SHP77 (cell line): ENCODE measurements around the gene DYNC1I1.

Source experiments
- DNase-seq, 2 experiments: peaks; one replicate each; lab custom pipeline; 2025; lab: John Stamatoyannopoulos, UW

Gene DYNC1I1

GRCh38 chr7:95971716-95972115 lies 199.4 kb downstream of the DYNC1I1 start:
- DNase-seq = no peak

DNA sequence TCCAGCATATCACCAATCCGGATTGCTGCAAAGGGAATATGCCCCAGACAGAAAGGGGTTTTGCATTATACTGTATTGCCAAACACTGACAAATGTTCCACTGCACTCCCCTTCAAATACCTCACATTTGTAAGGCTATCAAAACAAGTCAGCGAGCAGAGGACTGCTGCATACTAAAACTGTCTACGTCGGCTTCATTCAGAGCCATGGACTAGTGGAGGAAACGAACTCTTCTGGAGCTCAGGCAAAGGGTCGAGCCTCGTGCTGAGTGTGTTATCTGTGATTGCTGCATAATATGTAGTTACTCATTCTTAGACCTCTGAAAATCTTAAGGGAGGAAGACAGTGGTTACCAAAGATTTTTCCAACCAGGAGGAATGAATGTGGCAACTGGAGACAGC lies 200.2 kb downstream of the DYNC1I1 start:
- no peak for DNase-seq

DNA sequence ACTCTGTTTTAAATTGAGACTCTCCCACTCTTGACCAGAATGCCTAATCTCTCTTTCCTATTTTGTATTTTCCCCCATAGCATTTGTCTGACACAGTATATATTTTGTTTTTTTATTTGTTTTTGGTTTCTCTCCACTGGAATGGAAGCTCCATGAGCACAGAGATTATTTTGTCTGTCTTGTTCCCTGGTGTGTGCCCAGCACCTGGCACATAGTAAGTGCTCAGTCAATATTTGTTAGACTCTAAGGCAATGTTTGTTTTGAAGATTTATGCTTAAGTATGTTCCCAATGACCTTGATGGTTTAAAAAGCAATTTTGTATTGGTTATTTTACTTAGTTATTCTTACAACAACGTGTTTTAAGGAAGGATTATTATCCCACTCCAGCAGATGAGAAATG lies 201.8 kb downstream of the DYNC1I1 start:
- DNase-seq = peak; percentile 8 to 22

GRCh38 chr7:95976369-95977060 lies 204.2 kb downstream of the DYNC1I1 start:
- no peak for DNase-seq

DNA sequence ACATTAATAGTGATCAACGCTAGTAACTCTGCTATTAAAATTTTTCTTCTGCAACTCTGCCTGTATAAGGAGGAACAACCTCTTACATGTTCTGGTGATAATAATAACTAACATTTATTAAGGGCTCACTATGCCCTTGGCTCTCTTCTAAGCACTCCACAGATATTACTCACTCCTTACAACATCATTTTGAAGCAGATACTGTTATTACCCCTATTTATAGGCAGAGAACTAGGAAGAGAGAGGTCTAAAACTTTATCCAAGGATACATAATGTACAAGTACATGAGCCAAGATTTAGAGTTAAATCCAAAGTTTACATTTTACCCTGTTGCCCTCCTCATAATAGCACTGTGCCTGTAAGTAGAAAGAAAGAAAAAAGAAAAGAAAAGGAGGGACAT lies 205.6 kb downstream of the DYNC1I1 start:
- DNase-seq = no peak

DNA sequence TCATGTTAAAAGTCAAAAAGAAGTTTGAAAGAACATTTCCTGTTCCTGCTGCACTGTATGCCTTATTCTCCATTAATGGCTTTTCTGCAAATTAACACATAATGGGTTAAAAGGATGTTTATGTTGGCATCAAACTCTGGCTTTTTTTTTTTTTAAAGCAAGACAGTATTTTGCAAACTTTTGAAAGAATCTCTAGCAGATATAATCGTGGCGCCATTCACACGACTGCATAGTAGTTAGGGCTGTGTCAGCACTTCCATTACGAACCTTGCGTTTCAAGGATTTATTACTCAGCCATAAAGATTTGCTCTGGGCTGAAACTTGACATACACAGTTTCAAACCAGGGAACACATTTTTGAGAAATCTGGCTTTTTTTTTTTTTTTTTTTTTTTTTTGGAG lies 207.8 kb downstream of the DYNC1I1 start:
- no peak for DNase-seq

DNA sequence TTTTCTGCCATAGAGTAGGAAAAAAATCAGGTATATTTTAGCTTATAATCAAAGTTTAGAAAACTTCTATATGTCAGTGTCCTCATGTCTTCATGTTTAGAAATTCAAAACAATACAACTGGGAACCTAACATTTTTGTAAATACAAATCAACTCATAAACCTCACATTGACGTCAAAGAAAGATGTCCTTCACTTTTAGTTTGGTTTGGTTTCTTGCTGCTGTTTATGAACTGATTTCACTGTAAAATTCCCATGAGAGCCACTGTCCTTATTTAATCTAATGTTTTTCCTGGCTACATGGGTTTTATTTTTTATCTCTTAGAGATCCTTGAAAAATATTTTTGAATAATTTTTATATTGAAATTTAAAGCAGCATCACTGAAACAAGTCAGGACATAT lies 208.4 kb downstream of the DYNC1I1 start:
- DNase-seq = no peak

GRCh38 chr7:95986178-95986764 lies 213.9 kb downstream of the DYNC1I1 start:
- no peak for DNase-seq

GRCh38 chr7:95989301-95989700 lies 216.9 kb downstream of the DYNC1I1 start:
- DNase-seq = no peak

DNA sequence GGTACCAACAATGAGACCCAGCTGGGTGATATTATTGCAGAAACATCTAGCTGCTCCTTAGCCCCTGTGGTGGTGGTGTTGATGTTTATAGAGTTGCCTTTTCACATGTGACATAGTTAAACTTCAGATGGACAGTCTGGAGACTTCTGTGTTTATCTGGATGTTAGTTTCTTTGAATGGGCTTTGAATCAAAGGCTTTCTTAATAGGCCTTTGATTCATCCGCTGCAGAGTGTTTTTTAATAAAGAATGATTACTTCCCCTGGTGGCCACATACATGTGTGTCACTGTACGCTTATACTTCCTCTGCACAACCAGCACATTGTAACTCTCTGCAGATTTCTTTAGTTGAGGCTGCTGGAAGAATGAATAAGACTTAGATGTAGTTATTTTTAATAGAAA lies 221.0 kb downstream of the DYNC1I1 start:
- DNase-seq = no peak

DNA sequence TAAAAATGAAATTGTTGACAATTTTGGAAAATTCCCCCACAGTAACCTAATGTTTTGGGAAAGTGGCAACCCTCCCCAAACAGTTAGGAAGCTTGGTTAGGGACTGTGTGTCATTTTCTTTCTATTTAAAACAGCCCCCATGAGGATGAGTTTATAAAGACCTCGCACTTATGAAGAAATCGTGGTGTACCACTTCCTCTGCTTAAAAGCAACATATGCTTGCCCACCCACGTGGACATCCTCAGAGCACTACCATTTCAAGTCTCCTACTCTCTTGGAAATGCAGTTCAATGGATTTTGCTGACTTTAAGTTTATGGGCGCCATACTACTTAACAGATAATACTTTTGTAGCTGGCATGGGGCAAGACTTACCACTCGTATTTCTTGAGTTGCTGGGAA lies 223.8 kb downstream of the DYNC1I1 start:
- no peak for DNase-seq

GRCh38 chr7:95996886-95997285 lies 224.5 kb downstream of the DYNC1I1 start:
- DNase-seq = no peak

- no peak for DNase-seq
Measured at GRCh38 chr7:95997632-95998031, 225.3 kb downstream of the DYNC1I1 start.

- no peak for DNase-seq
Measured at GRCh38 chr7:95999481-95999880, 227.1 kb downstream of the DYNC1I1 start.

DNA sequence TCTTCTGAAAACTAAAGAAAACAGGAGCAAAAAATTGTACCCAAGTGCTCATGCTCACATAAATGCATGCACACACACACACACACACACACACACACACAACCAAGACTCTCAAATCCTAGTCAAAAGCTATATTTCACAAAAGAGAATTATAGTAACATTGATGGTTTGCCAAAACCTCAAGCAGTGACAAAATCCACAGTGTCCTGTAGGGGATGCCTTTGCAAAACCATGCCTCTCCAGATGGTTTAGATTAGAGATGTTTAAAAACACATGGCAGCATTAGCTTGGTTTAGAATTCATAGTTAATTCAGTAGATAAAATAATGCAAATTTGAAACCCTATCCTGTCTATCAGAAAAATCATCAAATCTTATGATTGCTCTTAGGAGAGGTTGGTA lies 232.2 kb downstream of the DYNC1I1 start:
- DNase-seq = no peak

GRCh38 chr7:96005271-96005670 lies 232.9 kb downstream of the DYNC1I1 start:
- no peak for DNase-seq

DNA sequence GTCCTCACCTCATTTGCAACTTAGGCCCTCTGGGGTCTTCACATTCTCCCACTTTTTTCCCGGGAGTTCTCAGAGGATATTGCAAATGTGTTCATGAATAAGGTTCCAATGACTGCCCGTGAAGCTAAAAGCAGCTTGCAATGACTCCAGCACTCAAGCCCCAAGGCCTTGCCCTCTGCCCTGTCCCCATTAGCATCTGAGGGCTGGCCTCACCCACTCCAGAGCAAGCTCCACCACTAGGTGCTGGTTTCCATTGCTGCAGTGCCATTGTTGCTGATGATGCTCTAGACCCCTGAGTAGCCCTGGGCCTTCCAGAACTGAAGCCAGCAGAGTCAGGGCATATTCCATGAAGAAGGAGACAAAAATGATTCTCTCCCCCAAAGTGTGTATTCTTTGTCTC lies 236.8 kb downstream of the DYNC1I1 start:
- no peak for DNase-seq

DNA sequence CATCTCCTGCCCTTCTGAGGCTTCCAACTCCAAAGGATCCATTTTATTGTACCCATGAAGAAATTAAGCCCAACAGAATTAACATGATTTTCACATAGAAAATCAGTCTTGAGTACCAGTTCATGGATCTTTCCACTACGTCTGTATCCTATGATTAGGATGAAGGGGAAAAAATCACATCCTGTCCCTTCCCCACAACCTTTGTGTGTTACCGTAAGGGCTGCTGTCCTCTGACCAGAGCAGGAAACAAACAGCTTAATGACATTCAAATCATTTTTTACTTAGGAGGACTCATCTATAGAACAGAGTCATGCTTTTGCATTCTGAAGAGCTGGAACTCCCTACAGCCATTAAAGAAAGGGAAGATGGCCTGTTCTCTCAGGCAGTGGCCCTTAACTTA lies 241.5 kb downstream of the DYNC1I1 start:
- DNase-seq = no peak

- DNase-seq = no peak
Measured at GRCh38 chr7:96014617-96015016, 242.3 kb downstream of the DYNC1I1 start.

- DNase-seq = no peak
Measured at GRCh38 chr7:96016056-96016586, 243.8 kb downstream of the DYNC1I1 start.

- no peak for DNase-seq
Measured at GRCh38 chr7:96016735-96017134, 244.4 kb downstream of the DYNC1I1 start.

- no peak for DNase-seq
Measured at GRCh38 chr7:96017877-96018276, 245.5 kb downstream of the DYNC1I1 start.

- DNase-seq = no peak
Measured at GRCh38 chr7:96021568-96021967, 249.2 kb downstream of the DYNC1I1 start.

GRCh38 chr7:96023387-96023786 lies 251.0 kb downstream of the DYNC1I1 start:
- no peak for DNase-seq
